KMS-11 (cell line): ENCODE measurements around the gene SLC5A5.

Source experiments
- H2AFZ ChIP-seq: fragments of 200-600 bp; sonication (generic); 2 replicates; pipeline ENCODE4 v1.6.1; 2016; ENCODE audit warnings: antibody characterized with exemption, mixed run types, low read depth
- H3K27ac ChIP-seq: fragments of 200-600 bp; sonication (generic); 2 replicates; pipeline ENCODE4 v1.6.1; 2016; ENCODE audit warnings: mild to moderate bottlenecking, mixed run types
- H3K27me3 ChIP-seq: fragments of 200-600 bp; sonication (generic); 2 replicates; pipeline ENCODE4 v1.6.1; 2017; ENCODE audit warnings: mild to moderate bottlenecking, low read depth, mixed run types, moderate library complexity; ENCODE audit not compliant: insufficient read depth
- H3K36me3 ChIP-seq: fragments of 200-600 bp; sonication (generic); 2 replicates; pipeline ENCODE4 v1.6.1; 2017; ENCODE audit warnings: mild to moderate bottlenecking, mixed run types; ENCODE audit not compliant: insufficient read depth
- H3K4me1 ChIP-seq: fragments of 200-600 bp; sonication (generic); 2 replicates; pipeline ENCODE4 v1.6.1; 2016; ENCODE audit warnings: mild to moderate bottlenecking, low read depth, mixed run types; ENCODE audit not compliant: poor library complexity, severe bottlenecking
- H3K4me2 ChIP-seq: fragments of 200-600 bp; sonication (generic); 2 replicates; pipeline ENCODE4 v1.7.0; 2016; ENCODE audit warnings: mild to moderate bottlenecking, mixed run types
- H3K4me3 ChIP-seq: fragments of 200-600 bp; sonication (generic); IDR thresholded peaks from 2 replicates; pipeline ENCODE4 v1.6.1; 2017; ENCODE audit warnings: low read depth, low read length, mixed read lengths; ENCODE audit not compliant: insufficient read depth
- H3K79me2 ChIP-seq: fragments of 200-600 bp; sonication (generic); 2 replicates; pipeline ENCODE4 v1.6.1; 2016; ENCODE audit warnings: low read depth, mixed run types; ENCODE audit not compliant: insufficient read depth
- H3K9ac ChIP-seq: fragments of 200-600 bp; sonication (generic); 2 replicates; pipeline ENCODE4 v1.6.1; 2016; ENCODE audit warnings: mild to moderate bottlenecking, mixed run types
- H4K20me1 ChIP-seq: fragments of 200-600 bp; sonication (generic); 2 replicates; pipeline ENCODE4 v1.6.1; 2016; ENCODE audit warnings: mild to moderate bottlenecking, mixed run types; ENCODE audit not compliant: insufficient read depth
- CTCF ChIP-seq: fragments of 200-600 bp; sonication (generic); conservative IDR thresholded peaks from 2 replicates; pipeline ENCODE4 v1.6.1; 2017; ENCODE audit warnings: low read depth, mild to moderate bottlenecking, antibody characterized with exemption, low read length, moderate library complexity, mixed read lengths

SLC5A5 gene

GRCh38 chr19:17893766-17894165 is 22.0 kb downstream of the SLC5A5 start:
- Histone ChIP-seq H3K9ac (no peak overlapping the region), H3K4me2 (no peak overlapping the region), H3K36me3 (no peaks in the 10 kb centered on the region), H2AFZ (no peak overlapping the region), H3K79me2 (no peaks in the 10 kb centered on the region), H3K4me1 (no peaks in the 10 kb centered on the region), H3K27me3 (peaks cover 84% of the 10 kb centered on the region), H3K4me3 (no peak overlapping the region), H4K20me1 (no peaks in the 10 kb centered on the region), H3K27ac (no peak overlapping the region)
- TF ChIP-seq CTCF, result no peak

GRCh38 chr19:17902701-17903100 is 31.0 kb downstream of the SLC5A5 start:
- Histone ChIP-seq H2AFZ (no peak overlapping the region), H3K27ac (no peak overlapping the region)

GRCh38 chr19:17908244-17908643 is 36.5 kb downstream of the SLC5A5 start:
- no peak overlapping the region for H3K4me3 ChIP-seq
- H3K27ac ChIP-seq, result no peak overlapping the region
- H3K4me1 ChIP-seq, result peaks cover 12% of the 10 kb centered on the region
- H3K4me2 ChIP-seq, result no peak overlapping the region
- H4K20me1 ChIP-seq, result no peaks in the 10 kb centered on the region
- TF ChIP-seq CTCF, result no peak
- H3K36me3 ChIP-seq, result no peaks in the 10 kb centered on the region
- H2AFZ ChIP-seq, result no peak overlapping the region
- H3K79me2 ChIP-seq, result no peaks in the 10 kb centered on the region
- H3K27me3 ChIP-seq, result peaks cover 72% of the 10 kb centered on the region; the same call in 1 of the 2 replicates
- H3K9ac ChIP-seq, result no peak overlapping the region

More at GRCh38 chr19:17902701-17903100, 31.0 kb downstream of the SLC5A5 start:
- TF ChIP-seq CTCF, result no peak
- H3K4me1 ChIP-seq, result no peaks in the 10 kb centered on the region
- H3K36me3 ChIP-seq, result no peaks in the 10 kb centered on the region
- H3K27me3 ChIP-seq, result peaks cover 88% of the 10 kb centered on the region
- H3K79me2 ChIP-seq, result no peaks in the 10 kb centered on the region
- H3K9ac ChIP-seq, result no peak overlapping the region
- no peak overlapping the region for H3K4me3 ChIP-seq
- H3K4me2 ChIP-seq, result no peak overlapping the region
- no peaks in the 10 kb centered on the region for H4K20me1 ChIP-seq

GRCh38 chr19:17909003-17909732 is 37.4 kb downstream of the SLC5A5 start:
- Histone ChIP-seq H3K79me2 (no peaks in the 10 kb centered on the region), H3K36me3 (no peaks in the 10 kb centered on the region), H3K27me3 (peaks cover 69% of the 10 kb centered on the region; the same call in 1 of the 2 replicates), H3K4me3 (no peak overlapping the region), H3K9ac (no peak overlapping the region), H4K20me1 (no peaks in the 10 kb centered on the region), H2AFZ (no peak overlapping the region), H3K27ac (no peak overlapping the region), H3K4me1 (peaks cover 12% of the 10 kb centered on the region), H3K4me2 (no peak overlapping the region)
- TF ChIP-seq CTCF, result no peak
